CD4-positive, alpha-beta T cell (primary cell): ENCODE data around the gene PKLR. TPM values are rescaled to one million over a fixed set of nuclear protein-coding genes. Genes with fewer than 3 reads are reported as not detected.

ENCODE experiments used
- ATAC-seq: fragments of 200-7000 bp; cut with Tn5 transposase; one replicate; pipeline ENCODE4 v1.10.0; 2022; ENCODE audit warnings: mild to moderate bottlenecking; ENCODE audit not compliant: poor library complexity
- CTCF ChIA-PET: fragments of 350-600 bp; sonication (Branson Sonifier 250); formaldehyde crosslinking; loops from one replicate; lab custom pipeline; 2021; ENCODE audit warnings: antibody characterized with exemption, inconsistent platforms; lab: Charles Lee
- POLR2A ChIA-PET: fragments of 350-600 bp; sonication (Branson Sonifier 250); formaldehyde crosslinking; loops from one replicate; lab custom pipeline; 2021; ENCODE audit warnings: antibody characterized with exemption, inconsistent platforms; lab: Charles Lee
- DNase-seq, 14 experiments: peaks; one replicate each; pipeline ENCODE4 v3.0.0-alpha.2; 2013 to 2020; ENCODE audit warnings: mixed read lengths in 2 of 14
- H3K27ac ChIP-seq, 2 donors: one replicate each; pipeline versions ENCODE4 v1.5.1 to v1.7.0; 2013; ENCODE audit warnings: low read length in 2 of 2, low read depth in 1 of 2, mild to moderate bottlenecking in 1 of 2
- H3K27me3 ChIP-seq, 2 experiments: 1 replicate in 1 of 2; 2 replicates in 1 of 2; pipeline versions ENCODE4 v1.6.1 to v1.7.0; 2013; ENCODE audit warnings: low read length in 2 of 2, control low read depth in 1 of 2, mild to moderate bottlenecking in 1 of 2, moderate library complexity in 1 of 2; ENCODE audit not compliant: insufficient read depth in 2 of 2, control insufficient read depth in 1 of 2
- H3K36me3 ChIP-seq: one replicate; pipeline ENCODE4 v1.6.1; 2013; ENCODE audit warnings: low read length, control low read depth; ENCODE audit not compliant: insufficient read depth
- H3K4me1 ChIP-seq: one replicate; pipeline ENCODE4 v1.6.1; 2013; ENCODE audit warnings: low read length, control low read depth; ENCODE audit not compliant: insufficient read depth
- H3K4me3 ChIP-seq: one replicate; pipeline ENCODE4 v1.5.1; 2013; ENCODE audit warnings: mild to moderate bottlenecking, low read length, moderate library complexity
- H3K9me3 ChIP-seq, 2 experiments: 1 replicate in 1 of 2; 2 replicates in 1 of 2; pipeline versions ENCODE4 v1.6.1 to v1.7.0; 2013; ENCODE audit warnings: low read length in 2 of 2, mild to moderate bottlenecking in 2 of 2, control low read depth in 1 of 2, moderate library complexity in 1 of 2; ENCODE audit not compliant: control insufficient read depth in 1 of 2, insufficient read depth in 1 of 2
- H3K27ac Mint-ChIP-seq: one replicate; pipeline ENCODE4 v1.8.0; 2020; ENCODE audit warnings: mixed read lengths
- H3K27me3 Mint-ChIP-seq: one replicate; pipeline ENCODE4 v1.8.0; 2021; ENCODE audit warnings: mixed read lengths
- H3K36me3 Mint-ChIP-seq: one replicate; pipeline ENCODE4 v1.8.0; 2021; ENCODE audit warnings: low read depth, mixed read lengths
- H3K4me1 Mint-ChIP-seq: one replicate; pipeline ENCODE4 v1.8.0; 2021; ENCODE audit warnings: low read depth, mixed read lengths
- H3K4me3 Mint-ChIP-seq: one replicate; pipeline ENCODE4 v1.8.0; 2020; ENCODE audit warnings: mild to moderate bottlenecking, mixed read lengths
- H3K9me3 Mint-ChIP-seq: one replicate; pipeline ENCODE4 v1.8.0; 2020; ENCODE audit warnings: mixed read lengths
- CTCF ChIP-seq: fragments of 200-600 bp; IDR thresholded peaks from one replicate; pipeline ENCODE4 v1.8.0; 2022; ENCODE audit warnings: antibody characterized with exemption, mild to moderate bottlenecking
- intact Hi-C, 2 experiments: fragments of 100-400 bp; cut with DNase I in 1 of 2; cut with micrococcal nuclease in 1 of 2; formaldehyde crosslinking; loops; one replicate each; pipeline versions ENCODE4 v1.15.1 to v1.9.0; 2023 to 2025; cut with DNase I, micrococcal nuclease
- total RNA-seq, 174 experiments: library from RNA in 2 of 174; stranded (reverse) in 2 of 174; gene quantifications; one replicate each; pipeline ENCODE4 v1.2.3 and lab custom pipeline; 2021 to 2026

The PKLR gene
- total RNA-seq, 2 experiments from 2014 or later: not detected

- peak; percentile 62 to 95 (median 79) for DNase-seq
- POLR2A ChIA-PET: interaction anchor here (0.6 to 5.7 kb wide), 16 partner anchors 8 to 1272 kb away, joined by 3 to 54 read pairs (median 4); partner anchors contain the start of genes ASH1L, CLK2, FDPS and KRTCAP2
- peaks cover 64% of the 10 kb centered on the region for H3K36me3 ChIP-seq
- intact Hi-C loops: loop anchor here (1.0 to 2.0 kb wide), 3 partner anchors 11 to 46 kb away; partner anchors contain the start of genes CLK2 (in 2 of the 2) and FDPS (in 1 of the 2)
- H3K4me3 ChIP-seq: peak within 1 kb of the TSS; percentile 100
- Mint-ChIP-seq H3K36me3 (peaks cover 88% of the 10 kb centered on the region), H3K9me3 (no peaks in the 10 kb centered on the region), H3K27me3 (no peaks in the 10 kb centered on the region), H3K27ac (peak within 1 kb of the TSS; percentile 82), H3K4me1 (peaks cover 40% of the 10 kb centered on the region), H3K4me3 (peak within 1 kb of the TSS; percentile 95)
- CTCF ChIA-PET: interaction anchor here (1.4 to 4.5 kb wide), 3 partner anchors 11 to 61 kb away, joined by 3 to 47 read pairs (median 6); no protein-coding TSS in a partner anchor
- H3K27me3 ChIP-seq: no peaks in the 10 kb centered on the region
- H3K4me1 ChIP-seq: peaks cover 28% of the 10 kb centered on the region
- H3K9me3 ChIP-seq: no peaks in the 10 kb centered on the region
- TF ChIP-seq CTCF: no peak
- H3K27ac ChIP-seq: peak within 1 kb of the TSS; percentile 71 to 72
- ATAC-seq: peak; percentile 93
Measured at GRCh38 chr1:155261852-155262673, 39.2 kb downstream of the PKLR start, which contains the start of gene SCAMP3. TSS of gene SCAMP3 (minus strand) at chr1:155262360. CDS start at chr1:155262151, 209 bp downstream.

- no peaks in the 10 kb centered on the region for H3K27me3 ChIP-seq
- peak overlapping the region; percentile 95 for H3K4me3 Mint-ChIP-seq
- peaks cover 28% of the 10 kb centered on the region for H3K4me1 ChIP-seq
- no peaks in the 10 kb centered on the region for H3K27me3 Mint-ChIP-seq
- H3K36me3 Mint-ChIP-seq: peaks cover 88% of the 10 kb centered on the region
- POLR2A ChIA-PET: interaction anchor here (0.6 to 5.7 kb wide), 15 partner anchors 9 to 1271 kb away, joined by 3 to 54 read pairs (median 5); partner anchors contain the start of genes ASH1L, CLK2, FDPS and KRTCAP2
- peak overlapping the region; percentile 69 to 71 for H3K27ac ChIP-seq
- H3K4me1 Mint-ChIP-seq: peaks cover 46% of the 10 kb centered on the region
- intact Hi-C loops: no loop called here
- TF ChIP-seq CTCF: no peak
- no peaks in the 10 kb centered on the region for H3K9me3 Mint-ChIP-seq
- DNase-seq: peak in 3 of 14 experiments; percentile 8 to 58 (median 57)
- H3K36me3 ChIP-seq: peaks cover 65% of the 10 kb centered on the region
- ATAC-seq: peak; percentile 36
- H3K4me3 ChIP-seq: peak overlapping the region; percentile 100
- CTCF ChIA-PET: interaction anchor here (1.4 to 4.5 kb wide), 3 partner anchors 11 to 62 kb away, joined by 3 to 47 read pairs (median 6); no protein-coding TSS in a partner anchor
- peak overlapping the region; percentile 82 for H3K27ac Mint-ChIP-seq
- no peaks in the 10 kb centered on the region for H3K9me3 ChIP-seq
Measured at GRCh38 chr1:155261493-155261851, 39.8 kb downstream of the PKLR start.

GRCh38 chr1:155260276-155260675 lies 41.0 kb downstream of the PKLR start:
- DNase-seq: no peak
- no peaks in the 10 kb centered on the region for H3K27me3 Mint-ChIP-seq
- Histone ChIP-seq H3K9me3 (no peaks in the 10 kb centered on the region), H3K4me1 (peaks cover 39% of the 10 kb centered on the region), H3K36me3 (peaks cover 60% of the 10 kb centered on the region), H3K4me3 (no peak overlapping the region), H3K27ac (no peak overlapping the region), H3K27me3 (no peaks in the 10 kb centered on the region)
- no peak for ATAC-seq
- H3K27ac Mint-ChIP-seq: peak overlapping the region; percentile 24
- H3K4me3 Mint-ChIP-seq: peak overlapping the region; percentile 42
- TF ChIP-seq CTCF: no peak
- peaks cover 54% of the 10 kb centered on the region for H3K4me1 Mint-ChIP-seq
- H3K9me3 Mint-ChIP-seq: no peaks in the 10 kb centered on the region
- peaks cover 82% of the 10 kb centered on the region for H3K36me3 Mint-ChIP-seq
- intact Hi-C loops: no loop called here
- POLR2A ChIA-PET: interaction anchor here (0.7 to 5.7 kb wide), 5 partner anchors 9 to 586 kb away, joined by 3 to 54 read pairs (median 19); partner anchors contain the start of gene CLK2
- CTCF ChIA-PET: interaction anchor here (0.6 to 4.5 kb wide), 2 partner anchors 10 to 184 kb away, joined by 3 to 47 read pairs; no protein-coding TSS in a partner anchor
